Measurements from ENCODE around the gene KIRREL3.
"Not testable (repeated sequence)": the region's sequence is repeated elsewhere in the genome, so short reads cannot be mapped to it uniquely, and the experiment has no call there.

KIRREL3 gene

GRCh38 chr11:126381960-126382359 is 618.6 kb downstream of the KIRREL3 start:
- DNase-seq, ATAC-seq: not testable (repeated sequence)

- ATAC-seq = no peak
- DNase-seq = no peak
Measured at GRCh38 chr11:126380909-126381308, 619.7 kb downstream of the KIRREL3 start.

- no peak for DNase-seq
- ATAC-seq = no peak
Measured at GRCh38 chr11:126378763-126379162, 621.8 kb downstream of the KIRREL3 start.

GRCh38 chr11:126375726-126376125 is 624.8 kb downstream of the KIRREL3 start:
- no peak for DNase-seq
- no peak for ATAC-seq

GRCh38 chr11:126374562-126375300 is 625.8 kb downstream of the KIRREL3 start:
- not testable (repeated sequence) for DNase-seq, ATAC-seq

GRCh38 chr11:126373389-126374066 is 627.0 kb downstream of the KIRREL3 start:
- DNase-seq, ATAC-seq: not testable (repeated sequence)

Data from stimulated activated naive CD8-positive, alpha-beta T cell treated with anti-CD3 and anti-CD28 coated beads, Interleukin-15, Interleukin-2, amounts not matched to agents 100 U/mL and 50 U/mL, for 24 hours (primary cell).